ENCODE results near the gene ACTR1A. TPM values are rescaled to one million over a fixed set of nuclear protein-coding genes. Genes with fewer than 3 reads are reported as not detected.
"Not testable (repeated sequence)": the region's sequence is repeated elsewhere in the genome, so short reads cannot be mapped to it uniquely, and the experiment has no call there.

ACTR1A gene
- total RNA-seq (2014; rRNA removed; shearing (Covaris generic)), result 111 and 124 TPM in 2 replicates
- 77.5 and 80.3 TPM in 2 replicates for polyA plus RNA-seq (2015; cell fraction: cytosol; rRNA removed)
- 89.7 and 98.0 TPM in 2 replicates for polyA plus RNA-seq (2015; cell fraction: nucleus; rRNA removed)

GRCh38 chr10:102502337-102503151, at the start of gene ACTR1A:
ACTR1A (minus strand) TSS chr10:102502712; CDS start chr10:102502647, 65 bp downstream.
- DNase-seq (ENCODE audit: low read depth), result peak; percentile 100

GRCh38 chr10:102550636-102551210, 48.2 kb upstream of the ACTR1A start:
- no peak for DNase-seq (ENCODE audit: low read depth)

DNA sequence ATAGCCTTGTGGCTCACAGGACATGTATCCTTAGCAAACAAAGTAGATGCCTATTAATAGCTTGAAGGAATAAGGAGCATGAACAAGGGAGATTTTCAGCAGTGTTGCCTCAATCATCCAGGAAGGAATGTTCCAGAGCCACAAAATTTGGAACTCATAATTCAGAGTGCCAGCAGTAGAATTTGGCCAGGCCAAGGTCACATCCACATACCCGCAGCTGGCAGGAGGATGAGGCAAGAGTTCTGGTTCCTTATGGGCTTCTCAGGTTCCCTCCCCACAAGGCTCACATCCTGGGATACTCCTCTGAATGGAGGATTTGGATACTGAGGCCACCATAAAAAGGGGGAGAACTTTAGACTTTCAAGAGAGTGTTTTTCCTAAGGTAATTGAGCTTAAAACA, 47.0 kb upstream of the ACTR1A start:
- no peak for DNase-seq (ENCODE audit: low read depth)

GRCh38 chr10:102546606-102547320, 44.3 kb upstream of the ACTR1A start:
- no peak for DNase-seq (ENCODE audit: low read depth)

DNA sequence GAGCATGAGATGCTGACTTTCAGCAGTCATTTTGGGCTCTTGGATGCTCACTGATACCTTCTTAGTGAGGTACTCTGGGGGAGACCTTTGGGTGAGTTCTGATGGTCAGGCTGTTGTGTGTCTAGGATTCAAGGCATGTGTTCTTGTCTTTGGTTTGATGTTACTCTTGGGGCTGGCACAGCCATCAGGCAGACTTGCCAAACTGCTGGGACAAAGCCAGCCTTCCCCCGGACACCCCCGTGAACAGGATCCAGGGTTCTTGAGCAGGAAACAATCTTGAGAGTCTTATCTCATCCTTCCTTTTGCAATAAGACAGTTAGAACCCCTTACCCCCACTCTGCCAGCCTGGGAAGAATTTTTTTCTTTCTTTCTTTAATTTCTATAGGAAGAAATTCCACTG, 43.5 kb upstream of the ACTR1A start:
- no peak for DNase-seq (ENCODE audit: low read depth)

GRCh38 chr10:102545265-102545871, 42.9 kb upstream of the ACTR1A start:
- no peak for DNase-seq (ENCODE audit: low read depth)

- no peak for DNase-seq (ENCODE audit: low read depth)
These were observed 40.4 kb upstream of the ACTR1A start for GRCh38 chr10:102542800-102543418.

DNA sequence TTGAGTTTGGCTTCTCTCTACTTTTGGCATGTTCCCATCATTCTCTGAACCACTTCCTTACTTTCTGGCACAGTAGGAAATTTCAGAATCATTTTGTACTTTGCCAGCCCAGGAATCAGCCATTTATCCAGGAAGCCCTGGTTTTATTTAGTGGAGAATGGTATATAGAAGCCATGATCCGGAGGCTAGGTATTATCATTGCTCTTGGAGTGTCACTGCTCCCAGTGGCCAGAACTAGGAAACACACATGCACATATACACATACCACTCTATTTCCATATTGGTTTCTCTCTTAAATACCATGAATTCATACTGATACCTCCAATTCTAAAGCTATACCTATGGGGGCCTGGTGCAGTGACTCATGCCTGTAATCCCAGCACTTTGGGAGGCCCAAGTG, 37.5 kb upstream of the ACTR1A start:
- DNase-seq (ENCODE audit: low read depth), result peak; percentile 28

DNA sequence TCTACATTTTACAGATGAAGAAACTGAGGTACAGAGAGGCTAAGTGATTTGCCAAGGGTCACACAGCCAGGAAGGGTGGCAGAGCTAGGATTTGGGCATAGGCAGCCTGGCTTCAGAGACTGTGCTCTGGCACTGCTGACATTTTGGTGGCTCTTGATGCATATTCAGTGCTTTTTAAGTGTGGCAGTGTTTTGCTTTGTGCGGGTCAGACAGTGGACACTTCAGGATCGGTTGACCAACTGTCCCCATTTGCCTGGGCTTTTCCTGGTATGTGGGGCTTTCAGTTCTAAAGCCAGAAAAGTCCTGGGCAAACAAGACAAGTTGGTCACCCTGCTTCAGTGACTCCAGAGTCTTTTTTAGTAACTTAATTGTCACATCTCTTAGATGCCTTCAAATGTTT, 36.3 kb upstream of the ACTR1A start:
- no peak for DNase-seq (ENCODE audit: low read depth)

DNA sequence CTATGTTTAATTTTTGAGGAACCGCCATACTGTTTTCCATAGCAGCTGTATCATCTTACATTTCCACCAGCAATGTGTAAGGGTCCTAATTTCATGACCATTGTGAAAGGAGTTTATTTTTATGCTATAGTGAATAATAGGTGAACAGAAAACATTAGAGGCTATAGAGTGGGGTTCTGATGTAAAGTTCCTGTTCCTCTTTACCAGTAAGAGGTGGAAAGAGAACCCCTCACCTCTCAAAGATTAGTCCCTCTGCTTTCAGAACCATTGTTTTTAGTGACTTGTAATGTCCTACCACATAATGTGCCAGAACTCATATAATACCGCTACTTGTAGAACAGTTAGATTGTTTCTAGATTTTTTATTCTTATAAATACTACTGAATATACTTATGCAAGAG, 35.4 kb upstream of the ACTR1A start:
- no peak for DNase-seq (ENCODE audit: low read depth)

DNA sequence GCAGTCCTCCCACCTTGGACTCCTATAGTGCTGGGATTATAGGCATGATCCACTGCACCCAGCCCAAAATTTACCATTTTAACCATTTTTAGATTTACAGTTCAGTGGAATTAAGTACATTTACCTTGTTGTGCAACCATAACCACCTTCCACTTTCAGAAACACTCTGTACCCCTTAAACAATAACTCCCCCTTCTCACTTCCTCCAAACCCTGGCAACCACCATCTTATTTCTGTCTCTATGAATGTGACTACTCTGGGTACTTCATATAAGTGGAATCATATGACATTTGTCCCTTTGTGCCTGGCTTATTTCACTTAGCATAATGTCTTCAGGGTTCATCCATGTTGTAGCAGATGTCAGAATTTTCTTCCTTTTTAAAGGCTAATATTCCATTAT, 34.9 kb upstream of the ACTR1A start:
- no peak for DNase-seq (ENCODE audit: low read depth)

DNA sequence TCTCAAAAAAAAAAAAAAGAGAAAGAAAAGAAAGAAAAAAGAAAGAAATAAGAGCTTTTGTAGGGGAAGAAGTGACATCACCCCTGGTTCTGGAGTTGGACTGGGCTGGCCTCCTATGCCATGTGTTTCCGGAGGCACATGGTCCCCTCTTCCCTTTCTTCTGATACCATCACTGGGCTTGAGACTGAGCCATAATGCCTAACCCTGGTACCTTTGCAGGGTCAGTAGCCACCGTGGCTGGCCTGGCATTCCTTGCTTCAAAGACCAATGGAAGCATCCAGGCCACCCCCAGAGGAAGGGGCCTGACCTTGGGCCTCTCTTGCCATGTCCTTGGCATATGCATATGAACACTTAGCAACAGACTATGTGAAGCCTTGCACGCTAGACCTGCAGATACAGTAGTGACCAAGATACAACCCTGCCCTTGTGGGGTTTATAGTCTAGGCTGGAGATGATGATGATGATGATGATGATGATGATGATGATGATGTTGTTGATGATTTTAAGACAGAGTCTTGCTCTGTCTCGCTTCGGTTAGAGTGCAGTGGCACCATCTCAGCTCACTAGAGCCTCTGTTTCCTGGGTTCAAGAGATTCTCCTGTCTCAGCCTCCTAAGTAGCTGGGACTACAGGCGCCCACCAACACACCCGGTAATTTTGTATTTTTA, 33.1 kb upstream of the ACTR1A start:
- DNase-seq (ENCODE audit: low read depth), result no peak

DNA sequence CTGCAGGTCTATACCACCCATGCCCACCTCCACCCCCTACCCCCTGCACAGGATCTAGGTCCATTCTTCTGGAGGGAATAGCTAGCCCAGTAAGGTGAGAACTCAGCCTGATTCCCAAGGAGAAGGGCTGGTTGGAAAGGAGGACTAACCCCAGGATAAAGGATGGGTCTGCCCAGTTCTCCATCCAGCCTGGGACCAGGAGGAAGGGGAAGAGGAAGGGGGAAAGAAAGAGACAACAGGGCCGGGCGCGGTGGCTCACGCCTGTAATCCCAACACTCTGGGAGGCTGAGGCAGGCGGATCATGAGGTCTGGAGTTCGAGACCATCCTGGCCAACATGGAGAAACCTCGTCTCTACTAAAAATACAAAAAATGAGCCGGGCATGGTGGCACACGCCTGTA, 32.5 kb upstream of the ACTR1A start:
- not testable (repeated sequence) for DNase-seq (ENCODE audit: low read depth)

GRCh38 chr10:102534333-102534732, 31.8 kb upstream of the ACTR1A start:
- no peak for DNase-seq (ENCODE audit: low read depth)

DNA sequence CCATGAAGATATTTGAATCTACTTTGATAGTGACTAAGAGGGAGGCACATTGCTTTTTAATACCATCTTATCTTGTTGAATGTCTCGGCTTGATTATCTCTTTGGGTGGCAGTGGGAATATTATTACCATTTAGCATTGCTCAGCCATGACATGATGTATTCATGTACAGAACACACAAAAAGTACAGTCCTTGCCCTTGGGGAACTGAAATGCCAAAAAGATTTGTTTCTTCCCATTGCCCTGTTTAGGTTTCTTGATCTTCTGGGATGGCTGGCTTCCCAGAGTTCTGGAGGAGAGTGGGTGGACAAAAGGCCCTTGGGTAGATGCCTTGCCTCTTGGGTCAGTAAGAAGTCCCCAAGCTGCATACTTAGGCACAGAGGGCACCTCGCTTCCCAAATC, 25.0 kb upstream of the ACTR1A start:
- no peak for DNase-seq (ENCODE audit: low read depth)

DNA sequence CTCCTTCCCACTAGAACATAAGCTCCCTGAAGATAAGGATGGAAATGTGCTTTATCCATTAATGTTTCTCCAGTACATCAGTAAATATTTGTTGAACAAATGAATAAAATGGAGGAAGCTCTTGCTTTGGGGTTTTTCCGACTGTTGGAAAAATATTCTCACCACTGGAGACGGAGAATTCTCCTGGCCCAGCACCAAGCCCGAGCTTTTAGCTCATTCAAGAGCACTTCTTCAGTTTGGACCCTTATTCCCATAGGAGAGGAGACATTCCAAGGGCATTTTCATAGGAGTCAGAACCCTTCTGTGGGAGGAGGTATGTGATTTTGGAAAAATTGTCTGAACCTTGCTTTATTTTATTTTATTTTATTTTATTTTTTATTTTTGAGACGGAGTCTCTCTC, 22.2 kb upstream of the ACTR1A start:
- DNase-seq (ENCODE audit: low read depth), result no peak

GRCh38 chr10:102523250-102524029, 20.9 kb upstream of the ACTR1A start:
- DNase-seq (ENCODE audit: low read depth), result peak; percentile 19

DNA sequence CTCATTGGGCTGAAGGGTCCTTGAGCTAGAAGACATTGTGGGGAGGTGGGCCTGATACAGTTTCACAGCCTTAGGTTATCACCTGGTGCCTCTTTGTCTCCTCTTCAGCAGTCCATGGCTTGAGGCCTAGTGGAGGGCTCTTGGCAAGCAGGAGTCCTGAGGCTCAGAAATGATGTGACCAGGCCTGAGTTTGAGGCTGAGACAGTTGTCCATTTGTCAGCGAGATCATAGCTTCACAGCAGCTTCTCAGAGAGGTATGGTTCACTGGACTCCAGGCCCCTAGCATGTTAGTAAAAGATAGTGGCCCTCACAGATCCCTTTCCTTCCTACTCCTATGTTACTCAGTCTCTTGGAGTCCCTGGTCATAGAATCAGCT, 20.4 kb upstream of the ACTR1A start:
- DNase-seq (ENCODE audit: low read depth), result no peak

DNA sequence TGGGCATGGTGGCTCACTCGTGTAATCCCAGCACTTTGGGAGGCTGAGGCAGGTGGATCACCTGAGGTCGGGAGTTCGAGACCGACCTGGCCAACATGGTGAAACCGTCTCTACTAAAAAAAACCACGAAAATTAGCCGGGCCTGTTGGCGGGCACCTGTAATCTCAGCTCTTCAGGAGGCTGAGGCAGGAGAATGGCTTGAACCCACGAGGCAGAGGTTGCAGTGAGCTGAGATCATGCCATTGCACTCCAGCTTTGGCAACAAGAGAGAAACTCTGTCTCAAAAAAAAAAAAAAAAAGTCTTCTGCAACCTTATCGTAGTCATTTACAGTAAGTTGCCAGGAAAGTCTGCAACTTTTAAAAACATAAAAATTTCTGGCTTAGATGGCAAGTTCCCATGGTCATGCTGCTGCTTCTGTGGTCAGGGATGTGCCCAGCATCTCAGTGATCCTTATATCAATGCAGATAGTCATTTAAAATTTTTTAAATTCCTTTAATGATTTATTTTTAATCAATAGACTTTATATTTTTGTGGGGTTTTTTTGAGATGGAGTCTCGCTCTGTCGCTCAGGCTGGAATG, 16.8 kb upstream of the ACTR1A start:
- no peak for DNase-seq (ENCODE audit: low read depth)

DNA sequence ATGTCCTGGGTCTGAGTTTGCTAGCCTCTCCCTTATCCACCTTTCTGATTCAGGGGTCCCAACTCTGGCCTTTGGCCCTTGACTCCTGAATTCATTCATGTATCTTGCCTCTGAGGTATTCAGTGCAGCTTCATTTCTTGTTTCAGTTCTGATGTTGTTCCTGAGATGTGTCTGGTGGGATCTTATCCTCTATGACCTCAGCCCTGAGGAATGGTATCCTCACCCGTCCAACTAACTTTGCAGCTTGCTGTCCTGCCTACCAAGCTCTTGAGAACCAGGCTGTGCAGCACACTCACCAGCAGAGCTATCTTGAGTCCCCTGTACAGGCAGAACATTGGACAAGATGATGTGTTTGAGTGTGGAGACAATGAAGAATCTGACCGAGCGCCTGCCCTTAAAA, 15.0 kb upstream of the ACTR1A start:
- peak; percentile 27 for DNase-seq (ENCODE audit: low read depth)
